ENCODE measurements around the gene LTBP1.

Gene LTBP1

GRCh38 chr2:33320573-33320972 is 373.8 kb downstream of the LTBP1 start:
- FAIRE-seq = no peak

GRCh38 chr2:33321236-33321771 is 374.6 kb downstream of the LTBP1 start:
- no peak for FAIRE-seq

- FAIRE-seq = no peak
Measured at GRCh38 chr2:33321876-33322483, 375.2 kb downstream of the LTBP1 start.

GRCh38 chr2:33322612-33323011 is 375.9 kb downstream of the LTBP1 start:
- peak; percentile 37 for FAIRE-seq

GRCh38 chr2:33323957-33324356 is 377.2 kb downstream of the LTBP1 start:
- FAIRE-seq = no peak

- FAIRE-seq = no peak
Measured at GRCh38 chr2:33326100-33326499, 379.3 kb downstream of the LTBP1 start.

- FAIRE-seq = no peak
Measured at GRCh38 chr2:33333433-33333832, 386.7 kb downstream of the LTBP1 start.

GRCh38 chr2:33334083-33334482 is 387.3 kb downstream of the LTBP1 start:
- FAIRE-seq = no peak

- FAIRE-seq = no peak
Measured at GRCh38 chr2:33335516-33335915, 388.8 kb downstream of the LTBP1 start.

- FAIRE-seq = no peak
Measured at GRCh38 chr2:33336036-33336625, 389.4 kb downstream of the LTBP1 start.

GRCh38 chr2:33337385-33337960 is 390.7 kb downstream of the LTBP1 start:
- no peak for FAIRE-seq

GRCh38 chr2:33337981-33338380 is 391.2 kb downstream of the LTBP1 start:
- no peak for FAIRE-seq

- FAIRE-seq = no peak
Measured at GRCh38 chr2:33339269-33339668, 392.5 kb downstream of the LTBP1 start.

GRCh38 chr2:33340280-33340679 is 393.5 kb downstream of the LTBP1 start:
- no peak for FAIRE-seq

- FAIRE-seq = no peak
Measured at GRCh38 chr2:33342171-33342570, 395.4 kb downstream of the LTBP1 start.

- no peak for FAIRE-seq
Measured at GRCh38 chr2:33342705-33343104, 396.0 kb downstream of the LTBP1 start.

GRCh38 chr2:33343387-33343895 is 396.7 kb downstream of the LTBP1 start:
- no peak for FAIRE-seq

- FAIRE-seq = no peak
Measured at GRCh38 chr2:33344230-33344629, 397.5 kb downstream of the LTBP1 start.

- FAIRE-seq = no peak
Measured at GRCh38 chr2:33347856-33348255, 401.1 kb downstream of the LTBP1 start.

- no peak for FAIRE-seq
Measured at GRCh38 chr2:33350632-33351031, 403.9 kb downstream of the LTBP1 start.

- no peak for FAIRE-seq
Measured at GRCh38 chr2:33351781-33352180, 405.0 kb downstream of the LTBP1 start.

GRCh38 chr2:33354981-33355380 is 408.2 kb downstream of the LTBP1 start:
- FAIRE-seq = no peak

GRCh38 chr2:33358878-33359277 is 412.1 kb downstream of the LTBP1 start:
- no peak for FAIRE-seq

All from endometrium (tissue), 2 donors.